NCI-H2196 (cell line): ENCODE data around the gene SCARF2.
"Not testable (repeated sequence)": the region's sequence is repeated elsewhere in the genome, so short reads cannot be mapped to it uniquely, and the experiment has no call there.

Experiments used
- DNase-seq: peaks from one replicate; lab custom pipeline; 2025; ENCODE audit not compliant: unreplicated experiment; lab: John Stamatoyannopoulos, UW

The SCARF2 gene

DNA sequence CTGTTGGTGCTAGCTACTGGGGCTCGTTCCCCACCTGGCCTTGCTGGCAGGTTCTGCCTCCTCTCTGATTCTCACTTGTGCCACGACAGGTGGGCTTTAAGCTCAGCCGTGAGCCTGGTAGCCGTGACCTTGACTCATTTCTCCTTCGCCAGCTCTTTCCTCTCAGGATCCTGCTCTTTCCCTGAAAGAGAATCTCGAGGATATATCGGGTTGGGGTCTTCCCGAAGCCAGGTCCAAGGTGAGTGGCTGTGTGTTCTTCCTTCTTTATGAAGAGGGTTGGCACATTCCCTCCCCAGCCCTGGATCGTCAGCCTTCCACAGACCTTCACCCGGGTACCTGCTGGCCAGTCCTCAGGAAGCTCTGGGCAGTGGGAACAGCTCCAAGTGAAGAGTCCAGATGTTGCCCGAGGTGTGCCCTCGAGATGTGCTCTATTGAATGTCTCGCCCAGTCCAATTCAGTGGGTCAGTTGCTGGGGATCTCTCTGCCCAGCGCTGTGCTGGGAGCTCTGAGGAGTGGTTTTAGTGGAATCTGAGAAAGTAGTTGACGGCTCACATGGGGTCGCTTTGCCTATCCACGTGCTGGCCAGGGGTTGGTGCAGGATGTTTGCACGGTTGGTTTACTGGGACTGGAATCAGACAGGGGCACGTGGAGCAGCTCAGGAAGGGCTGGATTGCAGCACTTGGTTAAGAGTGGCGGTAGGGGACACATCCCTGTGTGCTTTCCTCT is 42.3 kb downstream of the SCARF2 start:
- no peak for DNase-seq

DNA sequence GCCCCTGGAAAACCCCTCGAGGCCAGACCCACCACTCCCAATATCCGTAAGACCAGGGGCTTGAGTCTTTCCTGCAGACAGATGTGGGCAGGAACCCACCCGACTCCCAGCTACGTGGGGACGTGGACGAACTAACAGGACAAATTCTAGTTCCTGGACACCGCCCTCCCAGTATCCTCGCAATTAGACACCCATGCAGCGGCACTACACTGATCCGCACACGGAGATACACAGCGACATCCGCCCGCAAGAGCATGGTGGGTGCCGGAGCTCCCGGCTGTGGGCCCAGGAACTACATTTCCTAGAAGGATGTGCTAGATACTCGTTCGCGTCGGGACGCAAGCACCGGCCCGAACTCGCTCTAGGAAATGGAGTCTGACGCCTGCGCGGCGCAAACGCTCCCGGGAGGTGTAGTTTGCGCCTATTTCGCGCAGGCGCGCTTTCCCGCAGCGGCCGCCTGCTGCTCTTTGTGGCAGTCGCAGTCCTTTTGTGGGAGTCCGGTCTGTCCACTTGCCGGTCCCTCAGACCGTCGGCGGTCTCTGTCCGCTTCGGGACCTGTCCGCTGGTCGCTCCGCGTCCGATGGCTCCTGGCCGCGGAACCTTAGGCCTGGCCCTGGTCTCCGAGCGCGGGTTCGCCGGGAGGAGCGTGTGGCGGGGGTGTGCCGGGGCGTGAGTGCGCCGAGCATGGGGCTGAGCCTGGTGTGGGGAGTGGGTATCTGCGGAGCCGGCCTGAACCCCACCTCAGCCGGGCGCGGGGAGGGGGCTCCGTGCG is 43.7 kb downstream of the SCARF2 start, which contains the start of gene ZNF74:
TSS of gene ZNF74 (plus strand) at position 447 of the 772 bp plus-strand sequence. CDS start 478 bp downstream, outside the sequence.
- peak; percentile 80 for DNase-seq

DNA sequence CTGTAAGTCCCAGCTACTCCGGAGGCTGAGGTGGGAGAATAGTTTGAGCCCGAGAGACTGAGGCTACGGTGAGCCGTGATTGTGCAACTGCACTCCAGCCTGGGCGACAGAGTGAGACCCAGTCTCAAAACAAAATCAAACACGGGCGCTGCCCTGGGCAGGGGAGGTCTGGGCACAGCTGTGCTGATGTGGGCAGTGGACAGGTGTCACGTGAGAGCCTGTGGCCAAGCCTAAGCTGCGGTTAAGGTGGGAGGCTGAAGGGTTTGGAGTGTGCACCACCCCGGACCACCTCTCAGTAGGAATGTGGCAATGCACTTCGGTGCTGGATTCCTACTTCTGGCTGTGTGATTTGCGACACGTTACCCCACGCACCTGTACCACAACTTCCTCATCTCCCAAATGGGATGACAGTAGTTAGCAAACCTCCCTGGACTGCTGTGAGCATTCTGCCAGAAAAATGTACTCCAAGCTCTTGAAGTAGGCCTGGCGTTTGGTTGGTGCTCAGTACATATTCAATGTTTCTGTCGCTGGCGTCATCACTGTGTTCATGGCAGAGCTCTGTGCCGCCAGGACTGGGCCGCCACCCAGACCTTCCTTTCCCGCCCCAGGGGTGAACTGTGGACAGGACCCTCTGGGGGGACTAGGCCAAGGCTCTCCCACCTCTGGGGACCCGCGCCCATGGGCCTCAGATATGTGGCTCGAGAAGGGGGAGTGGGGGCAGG is 44.5 kb downstream of the SCARF2 start:
- no peak for DNase-seq

DNA sequence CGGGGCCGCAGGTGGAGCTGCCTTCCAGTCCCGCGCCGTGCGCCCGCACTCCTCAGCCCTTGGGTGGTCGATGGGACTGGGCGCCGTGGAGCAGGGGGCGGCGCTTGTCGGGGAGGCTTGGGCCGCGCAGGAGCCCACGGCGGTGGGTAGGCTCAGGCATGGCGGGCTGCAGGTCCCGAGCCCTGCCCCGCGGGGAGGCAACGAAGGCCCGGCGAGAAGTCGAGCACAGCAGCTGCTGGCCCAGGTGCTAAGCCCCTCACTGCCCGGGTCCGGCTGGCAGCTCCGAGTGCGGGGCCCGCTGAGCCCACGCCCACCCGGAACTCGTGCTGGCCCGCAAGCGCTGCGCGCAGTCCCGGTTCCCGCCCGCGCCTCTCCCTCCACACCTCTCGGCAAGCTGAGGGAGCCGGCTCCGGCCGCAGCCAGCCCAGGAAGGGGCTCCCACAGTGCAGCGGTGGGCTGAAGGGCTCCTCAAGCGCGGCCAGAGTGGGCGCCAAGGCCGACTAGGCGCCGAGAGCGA is 45.2 kb downstream of the SCARF2 start:
- DNase-seq = not testable (repeated sequence)

DNA sequence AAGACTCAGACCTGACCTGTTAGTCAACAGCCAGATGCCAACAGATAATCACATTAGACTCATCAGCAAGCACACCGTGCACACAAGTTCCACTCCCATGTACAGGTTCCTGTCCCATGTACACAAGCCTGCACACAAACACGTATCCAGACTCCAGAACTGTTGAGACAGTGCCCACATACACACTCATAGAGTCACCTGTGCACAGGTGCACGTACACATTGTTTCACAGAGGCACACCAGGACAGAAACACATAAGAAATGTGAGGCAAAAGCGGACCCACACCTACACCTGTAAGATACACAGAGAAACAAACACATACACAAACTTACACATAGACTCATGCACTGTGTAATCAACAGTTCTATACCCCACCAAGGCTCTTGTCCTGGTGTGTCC is 46.4 kb downstream of the SCARF2 start:
- DNase-seq = no peak

DNA sequence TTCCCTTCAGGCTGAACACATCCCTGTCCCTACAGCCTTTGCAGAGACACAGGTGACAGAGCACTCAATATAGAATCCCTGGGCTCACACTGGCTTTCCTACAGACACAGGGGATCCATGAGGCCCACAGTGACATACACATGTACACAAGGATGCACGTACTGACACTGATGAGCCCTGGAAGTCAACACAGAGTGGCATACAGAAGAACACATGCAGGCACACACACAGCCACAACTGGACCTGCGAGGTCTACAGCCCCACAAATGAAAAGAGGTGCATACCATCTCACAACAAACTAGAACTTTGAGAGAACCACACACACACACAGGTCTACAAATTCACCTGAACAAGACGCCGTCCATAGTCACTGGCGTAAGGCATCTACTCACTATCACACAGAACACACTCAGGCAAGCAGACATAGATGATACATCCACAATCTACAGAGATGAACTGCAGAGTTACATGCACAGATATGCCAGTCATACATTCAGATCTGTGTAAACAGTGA is 47.2 kb downstream of the SCARF2 start:
- no peak for DNase-seq

DNA sequence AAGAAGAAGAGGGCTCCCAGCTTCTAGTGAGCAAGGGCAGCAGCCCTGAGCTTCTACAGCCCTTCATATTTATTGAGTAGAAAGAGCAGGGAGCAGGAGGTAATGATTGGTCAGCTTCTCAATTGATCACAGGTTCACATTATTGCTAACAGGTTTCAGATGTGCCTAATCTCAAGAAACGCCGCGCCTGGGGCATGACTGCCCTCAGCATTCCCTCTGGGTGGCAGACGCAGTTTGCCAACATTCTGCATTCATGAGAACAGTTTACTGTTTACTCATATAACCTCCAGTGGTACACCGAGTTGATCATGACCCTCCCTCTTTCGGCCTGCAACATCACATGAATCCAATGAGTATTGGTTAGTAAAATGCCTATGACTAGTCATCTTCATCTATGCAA is 48.3 kb downstream of the SCARF2 start:
- no peak for DNase-seq

DNA sequence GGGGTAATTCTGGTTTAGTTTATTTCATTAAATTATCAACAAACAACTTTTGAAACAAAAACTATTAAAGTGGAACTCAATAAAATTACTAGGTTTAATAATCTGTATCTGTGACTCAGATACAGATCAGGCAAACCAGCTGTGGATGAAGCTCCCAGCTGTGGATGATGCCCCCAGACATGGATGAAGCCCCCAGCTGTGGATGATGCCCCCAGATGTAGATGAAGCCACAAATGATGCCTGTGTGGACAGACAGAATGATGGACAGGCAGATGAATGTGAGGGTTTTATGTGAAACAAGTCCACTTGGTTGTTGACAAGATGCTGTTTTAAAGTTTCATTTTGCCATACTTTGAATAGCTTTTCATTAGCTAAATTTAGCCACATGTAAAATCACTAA is 49.4 kb downstream of the SCARF2 start:
- DNase-seq = no peak

DNA sequence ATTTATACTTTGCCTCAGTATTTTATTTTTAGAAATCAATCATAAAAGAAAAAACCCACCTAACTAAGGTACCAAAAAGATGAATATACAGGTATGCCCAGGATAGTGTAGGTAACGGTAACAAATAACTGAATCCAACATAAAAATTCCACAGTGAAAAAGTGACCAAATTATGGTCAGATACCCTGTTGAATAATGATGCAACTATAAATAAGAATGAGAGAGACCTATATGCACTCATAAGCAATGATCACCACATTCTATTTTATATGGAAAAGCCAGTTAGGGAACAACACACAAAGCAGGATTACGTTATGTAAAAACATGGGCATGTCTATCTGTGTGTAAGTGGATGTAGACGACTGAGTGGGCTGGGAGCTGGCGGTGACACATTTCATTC is 50.7 kb downstream of the SCARF2 start:
- DNase-seq = no peak

DNA sequence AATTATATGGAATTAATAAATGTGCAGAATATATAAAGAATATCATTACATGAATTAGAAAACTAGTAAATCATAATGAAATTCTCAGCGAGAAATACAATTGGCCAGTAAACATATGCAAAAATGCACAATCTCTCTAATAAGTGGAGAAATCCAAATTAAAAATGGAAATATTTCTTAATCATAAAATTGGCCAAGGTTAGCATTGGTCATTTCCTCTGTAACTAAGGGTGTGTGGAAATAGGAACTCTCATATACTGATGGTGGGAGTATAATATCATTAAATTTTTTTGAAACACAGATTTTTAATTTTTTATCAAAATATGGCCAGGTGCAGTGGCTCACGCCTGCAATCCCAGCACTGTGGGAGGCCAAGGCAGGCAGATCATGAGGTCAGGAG is 51.3 kb downstream of the SCARF2 start:
- DNase-seq = no peak

DNA sequence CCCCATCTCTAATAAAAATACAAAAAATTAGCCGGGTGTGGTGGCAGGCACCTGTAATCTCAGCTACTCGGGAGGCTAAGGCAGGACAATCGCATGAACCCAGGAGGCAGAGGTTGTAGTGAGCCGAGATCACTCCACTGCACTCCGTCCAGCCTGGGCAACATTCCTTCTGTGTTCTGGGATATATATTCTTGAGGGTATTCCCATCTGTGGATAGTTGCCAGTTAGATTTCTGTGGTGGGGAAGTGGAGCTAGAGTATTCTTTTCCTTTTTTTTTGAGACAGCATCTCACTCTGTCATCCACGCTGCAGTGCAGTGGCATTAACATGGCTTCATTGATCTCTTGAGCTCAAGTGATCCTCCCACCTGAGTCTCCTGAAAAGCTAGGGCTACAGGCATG is 52.8 kb downstream of the SCARF2 start:
- DNase-seq = no peak

DNA sequence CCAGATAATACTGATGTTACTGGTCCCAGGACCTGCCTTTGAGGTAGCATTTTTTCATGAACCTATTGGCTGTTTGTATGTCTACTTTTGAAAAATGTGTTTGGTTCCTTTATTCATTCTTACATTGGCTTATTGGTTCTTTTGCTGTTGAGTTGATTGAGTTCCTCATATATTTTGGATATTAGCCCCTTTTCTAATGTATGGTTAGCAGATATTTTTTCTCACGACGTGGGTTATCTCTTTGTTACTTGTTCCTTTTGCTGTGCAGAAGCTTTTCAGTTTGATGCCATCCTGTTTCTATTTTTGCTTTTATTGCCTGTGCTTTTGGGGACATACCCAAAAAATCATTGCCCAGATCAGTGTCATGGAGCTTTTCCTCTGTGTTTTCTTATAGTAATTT is 53.5 kb downstream of the SCARF2 start:
- no peak for DNase-seq

DNA sequence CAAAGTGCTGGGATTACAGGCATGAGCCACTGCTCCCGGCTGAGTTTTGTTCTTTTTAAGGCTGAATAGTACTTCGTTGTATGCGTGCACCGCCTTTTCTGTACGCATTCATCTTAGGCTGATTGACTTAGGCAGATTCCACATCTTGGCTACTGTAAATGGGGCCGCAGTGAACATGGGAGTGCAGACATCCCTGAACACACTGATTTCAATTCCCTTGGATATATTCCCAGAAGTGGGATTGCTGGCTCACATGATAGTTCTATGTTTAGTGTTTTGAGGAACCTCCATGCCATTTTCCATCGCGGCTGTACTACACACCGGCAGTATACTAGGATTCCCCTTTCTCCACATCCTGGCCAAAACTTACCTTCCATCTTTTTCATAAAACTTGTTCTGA is 54.1 kb downstream of the SCARF2 start:
- no peak for DNase-seq

DNA sequence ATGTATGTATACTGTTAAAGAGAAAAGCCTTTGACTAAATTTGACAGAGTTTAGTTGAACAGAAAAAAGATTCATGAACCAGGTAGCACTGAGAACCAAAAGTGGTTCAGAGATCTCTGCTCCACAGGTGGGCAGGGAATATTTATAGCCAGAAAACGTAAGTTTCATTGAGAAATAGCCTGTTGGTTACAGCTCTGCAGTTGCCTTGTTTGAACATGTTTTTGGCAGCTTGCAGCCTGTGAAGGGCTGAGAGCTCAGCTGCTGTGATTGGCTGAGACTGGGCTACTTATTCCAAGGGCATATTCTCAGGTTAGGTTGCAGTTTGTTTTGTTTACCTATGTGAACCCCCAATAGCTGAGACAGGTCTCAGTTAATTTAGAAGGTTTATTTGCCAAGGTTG is 57.1 kb downstream of the SCARF2 start:
- DNase-seq = no peak

DNA sequence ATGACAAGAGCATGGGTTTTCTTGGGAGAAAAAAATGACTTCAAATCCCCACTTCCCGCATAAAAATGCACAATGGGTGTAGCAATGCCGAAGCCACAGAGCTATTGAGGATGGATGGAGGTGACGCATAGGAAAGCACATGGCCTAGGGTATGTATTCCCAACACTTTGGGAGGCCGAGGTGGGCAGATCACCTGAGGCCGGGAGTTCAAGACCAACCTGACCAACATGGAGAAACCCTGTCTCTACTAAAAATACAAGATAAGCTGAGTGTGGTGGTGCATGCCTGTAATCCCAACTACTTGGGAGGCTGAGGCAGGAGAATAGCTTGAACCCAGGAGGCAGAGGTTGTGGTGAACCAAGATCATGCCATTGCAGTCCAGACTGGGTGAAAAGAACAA is 58.9 kb downstream of the SCARF2 start:
- DNase-seq = not testable (repeated sequence)

DNA sequence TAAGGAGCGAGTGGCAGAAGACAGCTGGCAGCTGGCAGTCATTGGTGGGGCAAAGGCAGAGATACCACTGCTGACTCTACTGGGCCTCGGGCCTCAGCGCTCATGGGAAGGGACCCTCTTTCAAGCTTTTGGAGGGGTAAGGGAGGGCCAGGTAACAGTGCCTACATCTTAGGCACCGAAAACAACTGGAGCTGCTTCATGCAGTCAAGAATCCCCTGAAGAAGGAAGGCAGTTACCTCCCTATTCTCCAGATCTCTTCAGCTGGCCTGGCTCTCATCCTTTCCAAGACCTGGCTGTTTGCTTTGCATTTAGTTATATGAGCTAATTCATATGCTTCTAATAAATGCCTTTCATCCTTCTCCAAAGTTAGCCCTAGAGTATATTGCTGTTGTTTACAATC is 59.5 kb downstream of the SCARF2 start:
- no peak for DNase-seq

DNA sequence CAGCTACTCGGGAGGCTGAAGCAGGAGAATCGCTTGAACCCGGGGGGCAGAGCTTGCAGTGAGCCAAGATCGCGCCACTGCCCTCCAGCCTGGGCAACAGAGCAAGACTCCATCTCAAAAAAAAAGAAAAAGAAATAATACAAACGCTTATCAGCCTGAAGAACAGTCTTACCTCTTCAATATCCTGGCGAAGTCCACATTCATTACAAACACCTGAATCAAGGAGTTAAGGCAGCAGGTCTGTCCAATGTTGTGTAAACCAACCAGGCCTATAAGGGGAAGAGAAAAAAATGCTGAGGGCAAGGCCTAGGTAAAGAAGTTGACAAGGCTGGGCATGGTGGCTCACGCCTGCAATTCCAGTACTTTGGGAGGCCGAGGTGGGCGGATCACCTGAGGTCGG is 60.6 kb downstream of the SCARF2 start:
- DNase-seq = not testable (repeated sequence)

DNA sequence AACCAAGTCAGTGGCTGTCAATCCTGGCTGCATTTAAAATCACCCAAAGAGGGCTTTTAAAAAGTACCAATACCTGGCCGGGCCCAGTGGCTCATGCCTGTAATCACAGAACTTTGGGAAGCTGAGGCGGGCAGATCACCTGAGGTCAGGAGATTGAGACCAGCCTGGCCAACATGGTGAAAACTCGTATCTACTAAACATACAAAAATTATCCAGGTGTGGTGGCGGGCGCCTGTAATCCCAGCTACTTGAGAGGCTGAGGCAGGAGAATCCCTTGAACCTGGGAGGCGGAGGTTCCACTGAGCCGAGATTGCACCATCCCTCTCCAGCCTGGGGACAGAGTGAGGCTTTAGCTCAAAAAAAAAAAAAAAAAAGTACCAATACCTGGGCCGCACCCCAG is 61.3 kb downstream of the SCARF2 start:
- DNase-seq = not testable (repeated sequence)
